ENCODE data around the gene GTF2H2C_2.
"Not testable (repeated sequence)": the region's sequence is repeated elsewhere in the genome, so short reads cannot be mapped to it uniquely, and the experiment has no call there.

The GTF2H2C_2 gene

GRCh38 chr5:70415117-70415516 lies at the start of gene GTF2H2C_2:
TSS of gene GTF2H2C_2 (plus strand) at chr5:70415368.
- not testable (repeated sequence) for DNase-seq

GRCh38 chr5:70400984-70401686 lies 14.0 kb upstream of the GTF2H2C_2 start:
- DNase-seq = not testable (repeated sequence)

- not testable (repeated sequence) for DNase-seq
Measured at GRCh38 chr5:70421322-70421721, 6.2 kb downstream of the GTF2H2C_2 start.

- DNase-seq = not testable (repeated sequence)
Measured at GRCh38 chr5:70423215-70423614, 8.0 kb downstream of the GTF2H2C_2 start.

GRCh38 chr5:70438518-70438917 lies 23.4 kb downstream of the GTF2H2C_2 start:
- DNase-seq = not testable (repeated sequence)

GRCh38 chr5:70449565-70449964 lies 34.4 kb downstream of the GTF2H2C_2 start:
- DNase-seq = not testable (repeated sequence)

GRCh38 chr5:70451249-70451984 lies 36.2 kb downstream of the GTF2H2C_2 start:
- DNase-seq = not testable (repeated sequence)

GRCh38 chr5:70457093-70457492 lies 41.9 kb downstream of the GTF2H2C_2 start:
- DNase-seq = not testable (repeated sequence)

- DNase-seq = not testable (repeated sequence)
Measured at GRCh38 chr5:70459188-70459587, 44.0 kb downstream of the GTF2H2C_2 start.

GRCh38 chr5:70461984-70462383 lies 46.8 kb downstream of the GTF2H2C_2 start:
- DNase-seq = not testable (repeated sequence)

GRCh38 chr5:70464019-70464637 lies 49.0 kb downstream of the GTF2H2C_2 start:
- not testable (repeated sequence) for DNase-seq

- DNase-seq = not testable (repeated sequence)
Measured at GRCh38 chr5:70469926-70470509, 54.9 kb downstream of the GTF2H2C_2 start.

All from hippocampal formation (tissue), 2 donors.